Esophagus muscularis mucosa (tissue), 4 donors: ENCODE data around the gene CPEB1. TPM values are rescaled to one million over a fixed set of nuclear protein-coding genes. Genes with fewer than 3 reads are reported as not detected.

ENCODE experiments used
- DNase-seq: peaks from one replicate; pipeline ENCODE4 v3.0.0-alpha.2; 2017; ENCODE audit errors: extremely low spot score
- H3K27ac ChIP-seq, 4 donors: fragments of 200-600 bp; sonication (generic); replicated peaks in 1 of 4; 1 replicate in 3 of 4; 2 replicates in 1 of 4; pipeline ENCODE4 v1.5.1; 2016 to 2019; ENCODE audit warnings: mild to moderate bottlenecking in 1 of 4
- H3K27me3 ChIP-seq, 4 donors: fragments of 200-600 bp; sonication (generic); one replicate each; pipeline versions ENCODE4 v1.5.1 to v1.6.0; 2016 to 2019
- H3K36me3 ChIP-seq, 4 donors: fragments of 200-600 bp; sonication (generic); one replicate each; pipeline ENCODE4 v1.5.1; 2016 to 2019
- H3K4me1 ChIP-seq, 4 donors: fragments of 200-600 bp; sonication (generic); one replicate each; pipeline ENCODE4 v1.5.1; 2016 to 2019
- H3K4me3 ChIP-seq, 4 donors: fragments of 200-600 bp; sonication (generic); 1 replicate in 2 of 4; 2 replicates in 2 of 4; pipeline ENCODE4 v1.5.1; 2016 to 2019; ENCODE audit warnings: mild to moderate bottlenecking in 4 of 4, moderate library complexity in 1 of 4
- H3K9me3 ChIP-seq, 4 donors: fragments of 200-600 bp; sonication (generic); 1 replicate in 3 of 4; 2 replicates in 1 of 4; pipeline ENCODE4 v1.5.1; 2016 to 2019
- CTCF ChIP-seq, 3 experiments: fragments of 200-600 bp in 2 of 3; fragments of 450-650 bp in 1 of 3; sonication (generic) in 2 of 3; IDR thresholded peaks; one replicate each; pipeline ENCODE4 v1.5.1; 2017 to 2019; ENCODE audit warnings: antibody characterized with exemption in 3 of 3, mild to moderate bottlenecking in 2 of 3, moderate library complexity in 1 of 3
- EP300 ChIP-seq: sonication (generic); formaldehyde crosslinking; IDR thresholded peaks from one replicate; pipeline ENCODE4 v1.6.1; 2017; ENCODE audit warnings: antibody characterized with exemption
- POLR2A ChIP-seq: fragments of 450-650 bp; IDR thresholded peaks from one replicate; pipeline ENCODE4 v1.6.1; 2017; ENCODE audit warnings: antibody characterized with exemption, moderate library complexity, mild to moderate bottlenecking, low read depth
- POLR2AphosphoS5 ChIP-seq, 2 donors: sonication (generic); formaldehyde crosslinking; IDR thresholded peaks; one replicate each; pipeline ENCODE4 v1.6.1; 2017; ENCODE audit warnings: antibody characterized with exemption in 2 of 2
- WGBS: methylation state at CpG from one replicate; pipeline ENCODE4 v1.1.5; 2018; 5-methylcytosine and 5-hydroxymethylcytosine counted together
- intact Hi-C: fragments of 100-400 bp; cut with DNase I; formaldehyde crosslinking; loops from one replicate; pipeline ENCODE4 v1.15.1; 2023
- total RNA-seq, 4 donors: library from RNA; depleted of rRNA; stranded (reverse); fragments of >200 nt; gene quantifications; one replicate each; pipeline versions ENCODE4 v1.1.0 to v1.2.1, GENCODE V29; 2016

The CPEB1 gene
- total RNA-seq, 4 donors from 2014 or later = 5.6 to 8.1 (median 5.9) TPM

GRCh38 chr15:82640672-82641071 is 6.5 kb downstream of the CPEB1 start:
- intact Hi-C loops = no loop called here

GRCh38 chr15:82635798-82636197 is 11.4 kb downstream of the CPEB1 start:
- Histone ChIP-seq H3K36me3 (no peaks in the 10 kb centered on the region), H3K4me1 (no peaks in the 10 kb centered on the region), H3K27me3 (peaks cover 0 to 6% (median 0%) of the 10 kb centered on the region in 4 donors), H3K4me3 (no peak overlapping the region), H3K27ac (no peak overlapping the region), H3K9me3 (no peaks in the 10 kb centered on the region)
- no peak for DNase-seq
- no peak for TF ChIP-seq CTCF (IDR thresholded peaks at IDR 0.05)
- no peak for TF ChIP-seq POLR2A
- no peak for TF ChIP-seq POLR2AphosphoS5 (IDR thresholded peaks at IDR 0.05)
- no peak for TF ChIP-seq EP300
- 53% methylated on average over 2 of the region's 2 CpGs for WGBS
- intact Hi-C loops = no loop called here

More at GRCh38 chr15:82640672-82641071, 6.5 kb downstream of the CPEB1 start:
- TF ChIP-seq POLR2AphosphoS5 (IDR thresholded peaks at IDR 0.05) = no peak
- no peak for TF ChIP-seq CTCF (IDR thresholded peaks at IDR 0.05)
- no peak for TF ChIP-seq POLR2A
- TF ChIP-seq EP300 = no peak
- no peaks in the 10 kb centered on the region for H3K36me3 ChIP-seq
- DNase-seq = no peak
- 67% methylated on average over 3 of the region's 3 CpGs for WGBS
- no peak overlapping the region for H3K27ac ChIP-seq
- peaks cover 0 to 2% (median 0%) of the 10 kb centered on the region in 4 donors for H3K4me1 ChIP-seq
- H3K27me3 ChIP-seq = peaks cover 0 to 31% (median 2%) of the 10 kb centered on the region in 4 donors
- H3K9me3 ChIP-seq = no peaks in the 10 kb centered on the region
- H3K4me3 ChIP-seq = no peak overlapping the region

GRCh38 chr15:82630033-82630432 is 17.1 kb downstream of the CPEB1 start:
- no peaks in the 10 kb centered on the region for H3K9me3 ChIP-seq
- intact Hi-C loops = no loop called here

GRCh38 chr15:82625136-82625535 is 22.0 kb downstream of the CPEB1 start:
- intact Hi-C loops = no loop called here
- TF ChIP-seq POLR2AphosphoS5 (IDR thresholded peaks at IDR 0.05) (no peak), POLR2A (no peak), EP300 (no peak), CTCF (IDR thresholded peaks at IDR 0.05) (no peak)
- Histone ChIP-seq H3K36me3 (no peaks in the 10 kb centered on the region), H3K27me3 (no peaks in the 10 kb centered on the region), H3K4me3 (no peak overlapping the region), H3K9me3 (no peaks in the 10 kb centered on the region), H3K4me1 (no peaks in the 10 kb centered on the region), H3K27ac (no peak overlapping the region)
- WGBS = 86% methylated on average over 4 of the region's 4 CpGs
- no peak for DNase-seq

More at GRCh38 chr15:82630033-82630432, 17.1 kb downstream of the CPEB1 start:
- TF ChIP-seq CTCF (IDR thresholded peaks at IDR 0.05) (no peak), POLR2AphosphoS5 (IDR thresholded peaks at IDR 0.05) (no peak), POLR2A (no peak), EP300 (no peak)
- Histone ChIP-seq H3K4me1 (no peaks in the 10 kb centered on the region), H3K27ac (no peak overlapping the region), H3K27me3 (no peaks in the 10 kb centered on the region), H3K4me3 (no peak overlapping the region), H3K36me3 (no peaks in the 10 kb centered on the region)
- 60% methylated on average over 4 of the region's 4 CpGs for WGBS
- DNase-seq = no peak

GRCh38 chr15:82624438-82624837 is 22.7 kb downstream of the CPEB1 start:
- no peak overlapping the region for H3K27ac ChIP-seq
- WGBS = 95% methylated on average over 3 of the region's 3 CpGs
- no peak for DNase-seq
- H3K9me3 ChIP-seq = no peaks in the 10 kb centered on the region
- intact Hi-C loops = no loop called here
- H3K4me3 ChIP-seq = no peak overlapping the region
- H3K27me3 ChIP-seq = no peaks in the 10 kb centered on the region
- H3K36me3 ChIP-seq = no peaks in the 10 kb centered on the region
- TF ChIP-seq EP300 (no peak), POLR2A (no peak), POLR2AphosphoS5 (IDR thresholded peaks at IDR 0.05) (no peak), CTCF (IDR thresholded peaks at IDR 0.05) (no peak)
- no peaks in the 10 kb centered on the region for H3K4me1 ChIP-seq
